Hepatocyte (in vitro differentiated cells): Measurements from ENCODE around the gene GPRC5D. TPM values are rescaled to one million over a fixed set of nuclear protein-coding genes. Genes with fewer than 3 reads are reported as not detected.

Source experiments
- DNase-seq: peaks from one replicate; pipeline ENCODE4 v3.0.0-alpha.2; 2016; ENCODE audit warnings: low spot score
- H2AFZ ChIP-seq: fragments of 200-600 bp; sonication (generic); 2 replicates; pipeline ENCODE4 v1.6.0; 2016; ENCODE audit warnings: antibody characterized with exemption, mild to moderate bottlenecking
- H3K27ac ChIP-seq: fragments of 200-600 bp; sonication (generic); 2 replicates; pipeline ENCODE4 v1.5.1; 2016; ENCODE audit warnings: mild to moderate bottlenecking
- H3K27me3 ChIP-seq: fragments of 200-600 bp; sonication (generic); 2 replicates; pipeline ENCODE4 v1.6.1; 2016
- H3K36me3 ChIP-seq: fragments of 200-600 bp; sonication (generic); replicated peaks from 2 replicates; pipeline ENCODE4 v1.5.1; 2016; ENCODE audit warnings: low read depth; ENCODE audit not compliant: insufficient read depth
- H3K4me1 ChIP-seq: fragments of 200-600 bp; sonication (generic); 2 replicates; pipeline ENCODE4 v1.5.1; 2016; ENCODE audit warnings: mild to moderate bottlenecking, moderate library complexity; ENCODE audit not compliant: insufficient read depth
- H3K4me2 ChIP-seq: fragments of 200-600 bp; sonication (generic); 2 replicates; pipeline ENCODE4 v1.6.0; 2016
- H3K4me3 ChIP-seq: fragments of 200-600 bp; sonication (generic); 2 replicates; pipeline ENCODE4 v1.5.1; 2016; ENCODE audit warnings: mild to moderate bottlenecking
- H3K79me2 ChIP-seq: fragments of 200-600 bp; sonication (generic); 2 replicates; pipeline ENCODE4 v1.6.0; 2017; ENCODE audit warnings: mild to moderate bottlenecking
- H3K9me2 ChIP-seq: fragments of 200-600 bp; sonication (generic); replicated peaks from 2 replicates; pipeline ENCODE4 v1.6.0; 2017; ENCODE audit warnings: mild to moderate bottlenecking; ENCODE audit not compliant: insufficient read depth
- H3K9me3 ChIP-seq: fragments of 200-600 bp; sonication (generic); 2 replicates; pipeline ENCODE4 v1.5.1; 2016; ENCODE audit warnings: low read depth, mild to moderate bottlenecking
- H4K20me1 ChIP-seq: fragments of 200-600 bp; sonication (generic); 2 replicates; pipeline ENCODE4 v1.6.0; 2016; ENCODE audit warnings: mild to moderate bottlenecking; ENCODE audit not compliant: insufficient read depth, poor library complexity, severe bottlenecking
- CTCF ChIP-seq: fragments of 200-600 bp; sonication (generic); IDR thresholded peaks from 2 replicates; pipeline ENCODE4 v1.5.1; 2016; ENCODE audit warnings: antibody characterized with exemption, mild to moderate bottlenecking; ENCODE audit not compliant: poor library complexity
- EZH2 ChIP-seq: fragments of 200-600 bp; sonication (generic); IDR thresholded peaks from 2 replicates; pipeline ENCODE4 v1.6.1; 2016; ENCODE audit warnings: antibody characterized with exemption, mild to moderate bottlenecking, borderline replicate concordance
- EZH2phosphoT487 ChIP-seq: fragments of 200-600 bp; sonication (generic); IDR thresholded peaks from one replicate; pipeline ENCODE4 v1.6.1; 2018; ENCODE audit warnings: antibody characterized with exemption, mild to moderate bottlenecking, low read depth, moderate library complexity; ENCODE audit not compliant: unreplicated experiment, severe bottlenecking
- WGBS: methylation state at CpG from one replicate; pipeline ENCODE4 v1.1.6; 2016; ENCODE audit warnings: low lambda C conversion rate; ENCODE audit errors: missing lambda C conversion rate; 5-methylcytosine and 5-hydroxymethylcytosine counted together
- polyA plus RNA-seq: library from polyadenylated mRNA; unstranded; fragments of >200 nt; fragmentation: Nextera tagmentation; extraction: Ambion mirVana; gene quantifications from 2 replicates; pipeline ENCODE4 v1.2.1, GENCODE V29; 2016
- total RNA-seq: library from RNA; depleted of rRNA; stranded (reverse); fragments of >200 nt; gene quantifications from 2 replicates; pipeline ENCODE4 v1.2.3, GENCODE V29; 2014

GPRC5D gene
- total and polyA plus RNA-seq, 2 experiments from 2014 or later: not detected

DNA sequence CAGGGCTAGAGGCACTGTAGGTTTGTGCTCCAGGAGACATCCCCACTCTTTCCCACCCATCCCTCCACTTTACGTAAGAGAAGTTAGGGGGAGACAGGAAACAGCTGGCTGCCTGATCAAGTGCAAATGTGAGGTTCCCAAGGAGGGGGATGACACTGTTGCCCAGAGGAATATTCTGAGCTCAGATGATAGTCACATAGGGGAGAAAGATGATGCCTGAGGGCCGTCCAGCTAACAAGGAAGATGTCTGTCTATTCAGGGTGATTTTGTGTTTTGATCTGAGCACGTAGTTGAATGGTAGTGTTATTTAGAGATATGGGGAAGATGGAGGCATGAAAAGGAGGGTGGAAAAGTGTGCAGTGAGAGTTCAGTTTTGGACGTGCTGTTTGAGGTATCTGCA lies 13.9 kb upstream of the GPRC5D start:
- Histone ChIP-seq H3K27ac (no peak overlapping the region), H3K4me2 (no peak overlapping the region), H3K9me3 (no peaks in the 10 kb centered on the region), H3K9me2 (no peaks in the 10 kb centered on the region), H4K20me1 (no peaks in the 10 kb centered on the region), H2AFZ (no peak overlapping the region), H3K27me3 (no peaks in the 10 kb centered on the region), H3K79me2 (no peaks in the 10 kb centered on the region), H3K4me3 (no peak overlapping the region), H3K36me3 (no peaks in the 10 kb centered on the region), H3K4me1 (no peaks in the 10 kb centered on the region)
- TF ChIP-seq EZH2phosphoT487 (no peak), EZH2 (no peak), CTCF (no peak)
- 87% methylated on average over 4 of the region's 4 CpGs for WGBS
- DNase-seq: no peak

DNA sequence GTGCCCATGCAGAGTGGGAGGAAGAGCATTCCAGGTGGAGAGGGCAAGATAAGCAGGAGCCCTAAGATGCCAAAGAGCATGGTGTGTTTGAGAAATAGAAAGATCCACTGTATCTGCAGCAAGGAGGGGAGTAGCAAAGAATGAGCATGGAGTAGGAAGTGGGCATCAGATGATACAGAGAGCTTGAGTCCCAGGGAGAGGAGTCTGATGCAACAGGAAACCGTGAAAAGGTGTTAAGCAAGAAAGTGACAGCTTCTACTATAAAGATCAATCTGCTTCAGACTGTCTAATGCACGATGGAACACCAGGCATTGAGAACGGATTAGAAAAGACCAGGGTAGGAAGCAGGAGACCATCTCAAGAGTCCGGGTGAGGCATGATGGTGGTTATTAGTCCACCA lies 12.3 kb upstream of the GPRC5D start:
- no peak for TF ChIP-seq CTCF
- no peak for TF ChIP-seq EZH2
- no peak for TF ChIP-seq EZH2phosphoT487
- H3K4me1 ChIP-seq: no peaks in the 10 kb centered on the region
- no peak overlapping the region for H2AFZ ChIP-seq
- no peak for DNase-seq
- H3K9me3 ChIP-seq: no peaks in the 10 kb centered on the region
- H4K20me1 ChIP-seq: no peaks in the 10 kb centered on the region
- H3K4me3 ChIP-seq: no peak overlapping the region
- 93% methylated on average over 4 of the region's 4 CpGs for WGBS
- no peaks in the 10 kb centered on the region for H3K27me3 ChIP-seq
- no peak overlapping the region for H3K4me2 ChIP-seq
- no peaks in the 10 kb centered on the region for H3K9me2 ChIP-seq
- no peaks in the 10 kb centered on the region for H3K79me2 ChIP-seq
- no peak overlapping the region for H3K27ac ChIP-seq
- no peaks in the 10 kb centered on the region for H3K36me3 ChIP-seq

GRCh38 chr12:12960639-12961209 lies 8.8 kb upstream of the GPRC5D start:
- no peaks in the 10 kb centered on the region for H3K9me3 ChIP-seq
- no peaks in the 10 kb centered on the region for H3K27me3 ChIP-seq
- no peaks in the 10 kb centered on the region for H3K4me1 ChIP-seq
- DNase-seq: no peak
- no peak overlapping the region for H2AFZ ChIP-seq
- H3K4me3 ChIP-seq: no peak overlapping the region
- WGBS: 78% methylated on average over 5 of the region's 5 CpGs
- no peaks in the 10 kb centered on the region for H3K9me2 ChIP-seq
- H4K20me1 ChIP-seq: no peaks in the 10 kb centered on the region
- no peak overlapping the region for H3K4me2 ChIP-seq
- no peak overlapping the region for H3K27ac ChIP-seq
- TF ChIP-seq CTCF (no peak), EZH2phosphoT487 (no peak), EZH2 (no peak)
- H3K36me3 ChIP-seq: no peaks in the 10 kb centered on the region
- no peaks in the 10 kb centered on the region for H3K79me2 ChIP-seq

- Histone ChIP-seq H3K36me3 (no peaks in the 10 kb centered on the region), H3K79me2 (no peaks in the 10 kb centered on the region), H3K9me2 (no peaks in the 10 kb centered on the region), H3K27me3 (no peaks in the 10 kb centered on the region), H3K9me3 (no peaks in the 10 kb centered on the region), H2AFZ (no peak overlapping the region), H3K4me3 (no peak overlapping the region), H3K4me1 (no peaks in the 10 kb centered on the region), H4K20me1 (no peaks in the 10 kb centered on the region), H3K27ac (no peak overlapping the region), H3K4me2 (no peak overlapping the region)
- TF ChIP-seq CTCF: no peak
- no peak for TF ChIP-seq EZH2
- TF ChIP-seq EZH2phosphoT487: no peak
- no peak for DNase-seq
- 69% methylated on average over 7 of the region's 7 CpGs for WGBS
Measured at GRCh38 chr12:12958886-12959285, 6.9 kb upstream of the GPRC5D start.
